Coronary artery (tissue), 2 donors: Measurements from ENCODE around the gene GOLGA6L10.

Source experiments
- DNase-seq: peaks from one replicate; pipeline ENCODE4 v3.0.0-alpha.2; 2017; ENCODE audit warnings: low spot score
- H3K27ac ChIP-seq, 2 donors: fragments of 200-600 bp; sonication (generic); one replicate each; pipeline ENCODE4 v1.5.1; 2016 to 2019
- H3K4me3 ChIP-seq: fragments of 200-600 bp; sonication (generic); 2 replicates; pipeline ENCODE4 v1.5.1; 2016; ENCODE audit warnings: mild to moderate bottlenecking, moderate library complexity
- CTCF ChIP-seq: fragments of 200-600 bp; sonication (generic); IDR thresholded peaks from one replicate; pipeline ENCODE4 v1.5.1; 2019; ENCODE audit warnings: antibody characterized with exemption

GOLGA6L10 gene

GRCh38 chr15:82292271-82292670 lies 57.0 kb downstream of the GOLGA6L10 start:
- Histone ChIP-seq H3K27ac (no peak overlapping the region), H3K4me3 (no peak overlapping the region)
- no peak for DNase-seq
- no peak for TF ChIP-seq CTCF
